HG03064 (cell line): ENCODE results near the gene L1TD1.
"Not testable (repeated sequence)": the region's sequence is repeated elsewhere in the genome, so short reads cannot be mapped to it uniquely, and the experiment has no call there.

Source experiments
- ATAC-seq: cut with Tn5 transposase; IDR thresholded peaks from one replicate; pipeline ENCODE4 v1.9.1; 2021; ENCODE audit warnings: low read depth; ENCODE audit not compliant: unreplicated experiment

The L1TD1 gene

GRCh38 chr1:62232871-62233278 is 38.2 kb downstream of the L1TD1 start:
- ATAC-seq = no peak

DNA sequence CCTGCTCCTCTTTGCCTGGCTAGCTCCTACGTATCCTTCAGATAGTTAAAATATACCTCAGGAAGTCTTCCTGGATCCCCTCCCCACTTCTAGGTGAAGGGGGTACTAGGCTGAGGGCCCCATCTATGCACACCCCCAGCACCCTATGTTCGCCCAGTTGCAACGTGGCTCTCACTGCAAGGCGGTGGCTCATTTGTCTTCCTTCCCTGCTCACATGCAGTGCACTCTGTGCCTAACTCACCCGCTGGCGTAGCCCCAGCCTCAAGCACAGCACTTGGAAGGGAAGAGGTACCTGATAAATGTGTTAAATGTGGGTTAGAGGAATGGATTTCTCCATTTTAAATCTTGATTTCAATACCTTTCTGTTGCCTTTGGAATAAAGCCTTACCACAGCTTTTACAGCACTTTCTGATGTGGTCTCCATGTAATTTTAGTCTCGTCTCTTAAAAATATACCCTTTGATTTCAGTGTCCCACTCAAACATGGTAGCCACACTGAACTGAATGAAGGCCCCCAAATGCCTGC is 39.3 kb downstream of the L1TD1 start:
- ATAC-seq = no peak

GRCh38 chr1:62234688-62235087 is 40.0 kb downstream of the L1TD1 start:
- no peak for ATAC-seq

GRCh38 chr1:62235576-62235975 is 40.9 kb downstream of the L1TD1 start:
- ATAC-seq = no peak

DNA sequence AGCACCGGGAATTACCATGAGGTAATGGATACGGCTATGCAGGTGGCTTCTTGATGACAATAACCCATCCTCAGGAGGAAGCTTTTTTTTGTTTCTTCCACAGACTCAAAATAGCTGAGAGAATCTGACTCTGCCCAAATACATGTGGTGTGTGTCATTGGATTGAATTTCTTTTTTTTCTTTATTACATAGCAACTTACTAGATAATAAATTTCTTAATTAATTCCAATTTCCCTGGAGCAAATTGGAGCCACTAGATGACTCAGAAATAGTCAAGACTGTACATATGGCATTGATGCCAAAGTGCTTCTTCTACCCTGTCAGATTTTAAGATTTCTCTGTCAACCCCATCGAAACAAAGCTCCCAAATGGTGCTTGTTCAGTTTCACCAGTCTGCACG is 42.7 kb downstream of the L1TD1 start:
- no peak for ATAC-seq

- no peak for ATAC-seq
Observed at GRCh38 chr1:62237950-62238374, 43.3 kb downstream of the L1TD1 start.

DNA sequence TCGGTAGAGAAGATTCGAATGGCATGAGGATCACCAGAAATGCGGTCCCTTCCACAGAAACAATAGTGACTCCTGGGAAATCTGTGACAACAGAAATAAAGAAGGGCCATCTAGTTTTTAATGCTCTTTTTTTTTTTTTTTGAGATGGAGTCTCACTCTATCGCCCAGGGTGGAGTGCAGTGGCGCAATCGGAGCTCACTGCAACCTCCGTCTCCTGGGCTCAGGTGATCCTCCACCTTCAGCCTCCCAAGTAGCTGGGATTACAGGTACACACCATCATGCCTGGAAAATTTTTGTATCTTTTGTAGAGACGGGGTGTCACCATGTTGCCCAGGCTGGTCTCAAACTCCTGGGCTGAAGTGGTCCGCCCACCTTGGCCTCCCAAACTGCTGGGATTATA is 43.9 kb downstream of the L1TD1 start:
- no peak for ATAC-seq

DNA sequence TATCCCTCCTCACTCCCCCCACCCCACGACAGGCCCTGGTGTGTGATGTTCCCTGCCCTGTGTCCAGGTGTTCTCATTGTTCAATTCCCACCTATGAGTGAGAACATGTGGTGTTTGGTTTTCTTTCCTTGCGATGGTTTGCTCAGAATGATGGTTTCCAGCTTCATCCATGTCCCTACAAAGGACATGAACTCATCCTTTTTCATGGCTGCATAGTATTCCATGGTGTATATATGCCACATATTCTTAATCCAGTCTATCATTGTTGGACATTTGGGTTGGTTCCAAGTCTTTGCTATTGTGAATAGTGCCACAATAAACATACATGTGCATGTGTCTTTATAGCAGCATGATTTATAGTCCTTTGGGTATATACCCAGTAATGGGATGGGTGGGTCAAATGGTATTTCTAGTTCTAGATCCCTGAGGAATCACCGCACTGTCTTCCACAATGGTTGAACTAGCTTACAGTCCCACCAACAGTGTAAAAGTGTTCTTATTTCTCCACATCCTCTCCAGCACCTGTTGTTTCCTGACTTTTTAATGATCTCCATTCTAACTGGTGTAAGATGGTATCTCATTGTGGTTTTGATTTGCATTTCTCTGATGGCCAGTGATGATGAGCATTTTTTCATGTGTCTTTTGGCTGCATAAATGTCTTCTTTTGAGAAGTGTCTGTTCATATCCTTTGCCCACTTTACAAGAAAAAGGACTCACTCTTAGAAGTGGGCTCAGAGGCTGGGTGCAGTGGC is 45.2 kb downstream of the L1TD1 start:
- ATAC-seq = not testable (repeated sequence)

GRCh38 chr1:62240651-62241370 is 46.2 kb downstream of the L1TD1 start:
- ATAC-seq = no peak

DNA sequence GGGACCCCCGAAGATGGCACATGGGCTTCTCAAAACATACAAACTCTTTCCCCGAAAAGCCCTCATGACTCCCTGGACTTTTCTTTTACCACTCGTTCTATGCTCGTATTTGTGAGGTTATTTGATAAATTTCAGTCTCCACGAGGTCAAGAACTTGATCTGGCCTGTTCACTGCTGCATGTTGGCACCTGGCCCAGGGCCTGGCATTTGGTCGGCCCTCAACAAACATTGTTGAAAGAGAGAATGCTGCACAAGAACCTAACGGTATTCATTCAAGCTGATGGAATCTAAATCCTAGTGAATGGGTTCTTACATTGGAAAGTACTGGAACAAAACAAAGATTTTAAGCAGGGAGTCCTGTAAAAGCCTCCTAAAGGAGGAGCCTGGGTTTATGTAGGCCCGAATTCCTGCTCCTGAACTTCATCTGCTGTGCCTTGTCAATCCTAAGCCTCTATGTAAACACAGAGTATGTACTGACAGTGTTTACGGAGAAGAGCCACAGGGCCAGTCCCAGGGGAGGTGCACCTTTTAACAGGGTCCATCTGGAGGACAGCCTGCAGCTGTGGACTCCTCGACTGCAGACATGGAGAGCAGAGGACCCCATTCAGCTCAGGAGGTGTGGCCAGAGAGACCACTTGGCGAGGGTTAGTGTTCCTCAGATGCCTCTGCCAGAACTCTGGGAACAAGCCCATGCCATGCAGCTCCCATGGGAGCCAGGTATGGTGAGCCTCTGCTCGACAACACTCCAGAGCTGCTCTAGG is 46.9 kb downstream of the L1TD1 start:
- no peak for ATAC-seq

DNA sequence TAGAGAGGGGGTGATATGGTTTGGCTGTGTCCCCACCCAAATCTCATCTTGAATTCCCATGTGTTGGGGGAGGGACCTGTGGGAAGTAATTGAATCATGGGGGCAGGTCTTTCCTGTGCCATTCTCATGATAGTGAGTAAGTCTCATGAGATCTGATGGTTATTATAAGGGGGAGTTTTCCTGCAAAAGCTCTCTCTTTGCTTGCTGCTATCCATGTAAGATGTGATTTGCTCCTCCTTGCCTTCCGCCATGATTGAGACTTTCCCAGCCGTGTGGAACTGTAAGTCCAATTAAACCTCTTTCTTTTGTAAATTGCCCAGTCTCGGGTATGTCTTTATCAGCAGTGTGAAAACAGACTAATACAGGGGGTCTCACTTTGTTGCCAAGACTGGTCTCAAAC is 49.7 kb downstream of the L1TD1 start:
- not testable (repeated sequence) for ATAC-seq

GRCh38 chr1:62245201-62245600 is 50.6 kb downstream of the L1TD1 start:
- ATAC-seq = no peak

GRCh38 chr1:62247391-62248168 is 52.9 kb downstream of the L1TD1 start:
- no peak for ATAC-seq

DNA sequence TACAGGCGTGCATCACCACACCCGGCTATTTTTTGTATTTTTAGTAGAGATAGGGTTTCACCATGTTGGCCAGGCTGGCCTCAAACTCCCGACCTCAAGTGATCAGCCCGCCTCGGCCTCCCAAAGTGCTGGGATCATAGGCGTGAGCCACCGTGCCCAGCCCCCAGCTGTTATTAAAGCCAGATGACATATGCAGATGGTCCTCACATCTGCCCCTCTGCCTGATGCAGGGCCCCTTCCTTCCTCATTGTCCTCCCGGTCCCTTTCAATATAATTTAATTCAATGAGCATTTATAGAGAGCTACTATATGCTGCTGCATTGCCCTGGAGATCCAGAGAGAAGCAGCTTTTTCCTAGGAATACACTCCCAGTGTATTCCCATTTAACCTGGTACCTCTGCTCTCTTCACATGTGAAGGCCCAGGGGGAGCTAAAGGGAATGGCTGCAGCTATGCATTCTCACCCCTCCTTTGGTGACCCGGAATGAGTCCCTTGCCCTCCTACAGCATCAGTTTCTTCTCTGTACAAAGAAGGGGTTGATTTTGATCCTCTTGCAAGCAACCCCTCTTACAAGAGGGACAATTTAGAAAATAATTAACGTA is 55.6 kb downstream of the L1TD1 start:
- ATAC-seq = no peak

DNA sequence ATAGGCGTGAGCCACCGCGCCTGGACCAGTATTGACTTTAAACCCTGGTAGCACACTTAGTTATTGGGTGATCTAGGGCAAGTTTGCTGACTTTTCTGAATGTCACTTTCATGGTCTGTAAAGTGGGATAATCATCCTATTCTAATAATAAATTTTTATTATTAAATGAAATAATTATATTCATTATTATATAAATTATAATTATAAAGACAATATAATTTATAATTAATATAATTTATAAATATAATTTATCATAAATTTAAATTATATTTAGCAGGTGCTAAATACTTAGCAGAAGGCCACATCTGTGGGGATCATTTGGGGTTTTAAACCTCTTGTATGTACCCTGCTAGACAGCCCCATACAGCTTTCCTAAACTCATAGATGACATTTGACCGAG is 64.9 kb downstream of the L1TD1 start:
- ATAC-seq = no peak

DNA sequence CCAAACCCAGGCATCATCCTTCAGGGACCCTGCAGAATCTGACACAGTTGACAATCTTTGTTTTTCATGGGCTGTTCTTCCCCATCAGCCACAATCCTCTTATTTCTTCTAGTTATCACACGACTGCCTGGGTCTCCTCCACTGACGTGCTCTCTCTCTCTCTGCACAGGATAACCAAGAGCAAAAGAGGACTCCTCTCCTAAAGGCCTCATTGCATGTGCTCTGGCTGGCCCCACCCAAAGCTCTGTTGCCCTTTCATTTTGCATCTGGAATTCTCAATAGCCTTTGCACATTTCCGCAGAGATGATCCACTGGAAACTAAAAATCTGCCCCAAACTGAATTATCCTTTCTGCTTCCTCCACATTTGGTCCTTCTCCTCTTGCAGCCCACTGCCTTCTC is 66.0 kb downstream of the L1TD1 start:
- ATAC-seq = no peak
